Jurkat, Clone E6-1 (cell line): ENCODE measurements around the gene ANKRD36C. TPM values are rescaled to one million over a fixed set of nuclear protein-coding genes. Genes with fewer than 3 reads are reported as not detected.
"Not testable (repeated sequence)": the region's sequence is repeated elsewhere in the genome, so short reads cannot be mapped to it uniquely, and the experiment has no call there.

ENCODE experiments used
- DNase-seq: peaks from one replicate; pipeline ENCODE4 v3.0.0-alpha.2; 2011; ENCODE audit warnings: low read depth, low spot score
- H3K4me3 ChIP-seq: 2 replicates; pipeline ENCODE4 v1.5.1; 2011; ENCODE audit warnings: mild to moderate bottlenecking, low read length, control low read depth, moderate library complexity
- polyA plus RNA-seq: library from polyadenylated mRNA; unstranded; fragments of >200 nt; gene quantifications from one replicate; pipeline ENCODE4 v1.2.1, GENCODE V29; 2012; ENCODE audit warnings: missing spikeins; ENCODE audit not compliant: insufficient read length, insufficient read depth

Gene ANKRD36C
- polyA plus RNA-seq = 21.4 TPM

DNA sequence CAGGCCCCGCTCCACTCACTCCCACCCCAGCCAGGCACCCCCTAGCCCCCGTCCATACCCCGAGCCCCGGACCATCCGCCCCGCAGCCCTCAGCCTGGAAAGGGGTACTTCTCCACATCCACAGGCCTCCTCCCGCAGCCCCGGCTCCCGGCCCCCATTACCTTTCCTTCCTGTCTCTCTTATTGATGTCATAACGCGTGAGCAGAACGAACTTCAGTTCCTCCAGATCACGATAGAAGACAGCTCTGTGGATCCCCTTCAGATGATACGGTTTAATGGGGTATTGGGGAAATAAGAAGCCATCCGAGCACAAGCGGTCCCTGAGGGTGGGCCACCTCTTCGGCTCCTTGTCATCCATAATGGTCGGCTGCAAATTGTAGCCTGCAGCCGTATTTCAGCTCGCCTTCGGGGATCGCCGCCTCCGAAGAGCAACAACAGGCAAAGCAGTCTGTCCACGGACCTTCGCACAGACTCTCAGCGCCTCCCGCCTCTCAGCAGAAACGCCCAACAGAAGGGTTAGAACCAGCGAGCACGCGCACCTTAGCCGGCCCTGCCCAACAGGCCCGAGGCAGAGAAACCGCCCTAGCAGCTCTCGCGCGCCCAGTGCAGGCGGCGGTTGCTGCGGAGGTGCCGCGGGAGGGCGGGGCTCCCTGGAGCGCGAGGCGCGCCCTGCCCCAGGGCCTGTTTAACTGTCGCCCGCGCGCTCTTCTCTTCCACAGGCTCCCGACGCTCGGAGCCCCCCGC lies at the start of gene ANKRD36C:
Gene ANKRD36C, minus strand, starts transcription at position 474 of the 744 bp plus-strand sequence. Its CDS starts 116 bp downstream, at position 358.
- H3K4me3 ChIP-seq = peak within 1 kb of the TSS; percentile 82
- peak; percentile 20 for DNase-seq

DNA sequence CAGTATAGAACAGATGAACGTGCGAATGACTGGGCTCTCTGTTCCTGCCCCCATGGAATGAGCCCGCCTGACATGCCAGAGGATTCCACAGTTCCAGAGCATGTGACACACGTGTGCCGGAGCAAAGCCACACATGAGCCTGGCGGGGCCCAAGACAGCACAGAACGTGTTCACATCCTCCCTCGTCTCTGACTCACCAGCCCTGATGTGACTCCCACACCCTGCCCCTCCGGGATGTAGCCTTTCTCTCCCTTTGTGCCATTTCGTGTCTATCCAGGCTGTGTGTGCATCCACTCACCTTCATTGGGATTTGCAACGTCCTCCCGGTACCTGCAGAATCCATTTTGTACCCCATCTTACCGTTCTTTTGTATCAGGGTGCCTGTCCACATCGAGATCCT lies 43.9 kb upstream of the ANKRD36C start:
- not testable (repeated sequence) for DNase-seq, H3K4me3 ChIP-seq

DNA sequence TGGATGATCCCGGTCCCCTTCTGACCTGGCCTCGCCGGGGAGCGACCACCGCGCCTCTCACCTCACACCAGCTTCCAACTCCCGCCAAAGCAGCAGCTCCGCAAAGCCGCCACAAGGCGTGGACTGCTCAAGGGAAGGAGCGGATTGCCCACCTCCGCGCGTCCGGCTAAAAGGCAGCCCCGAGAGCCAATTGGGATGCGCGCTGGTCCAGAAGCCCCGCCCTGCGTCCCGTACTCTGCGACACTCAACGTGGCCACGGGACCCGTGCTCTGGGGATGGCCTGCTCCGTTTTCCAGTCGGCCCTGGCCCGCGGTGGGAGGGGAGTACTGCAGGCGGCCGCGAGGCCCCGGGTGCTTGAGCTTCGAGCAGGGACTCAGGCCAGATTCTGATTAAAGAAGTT lies 43.2 kb upstream of the ANKRD36C start, which contains the start of gene GPAT2:
Gene GPAT2, minus strand, starts transcription at position 125 of the 400 bp plus-strand sequence. CDS start 2,557 bp downstream, outside the sequence.
- not testable (repeated sequence) for DNase-seq, H3K4me3 ChIP-seq

DNA sequence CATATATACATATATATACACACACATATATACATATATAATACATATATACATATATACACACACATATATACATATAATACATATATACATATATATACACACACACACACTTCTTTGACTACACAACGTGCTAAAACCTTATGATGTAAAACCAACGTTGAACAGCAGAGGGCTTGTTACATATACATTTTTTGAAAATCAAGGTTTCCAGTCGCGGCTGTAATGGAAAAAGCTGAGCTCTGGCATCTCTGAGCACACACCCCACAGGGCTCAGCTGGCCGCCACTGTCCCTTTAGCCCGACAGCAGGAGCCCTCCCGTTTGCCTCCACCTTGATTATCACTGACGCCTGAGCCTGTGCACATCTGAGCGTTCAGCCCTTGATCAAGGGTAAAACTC lies 42.4 kb upstream of the ANKRD36C start:
- not testable (repeated sequence) for H3K4me3 ChIP-seq, DNase-seq

DNA sequence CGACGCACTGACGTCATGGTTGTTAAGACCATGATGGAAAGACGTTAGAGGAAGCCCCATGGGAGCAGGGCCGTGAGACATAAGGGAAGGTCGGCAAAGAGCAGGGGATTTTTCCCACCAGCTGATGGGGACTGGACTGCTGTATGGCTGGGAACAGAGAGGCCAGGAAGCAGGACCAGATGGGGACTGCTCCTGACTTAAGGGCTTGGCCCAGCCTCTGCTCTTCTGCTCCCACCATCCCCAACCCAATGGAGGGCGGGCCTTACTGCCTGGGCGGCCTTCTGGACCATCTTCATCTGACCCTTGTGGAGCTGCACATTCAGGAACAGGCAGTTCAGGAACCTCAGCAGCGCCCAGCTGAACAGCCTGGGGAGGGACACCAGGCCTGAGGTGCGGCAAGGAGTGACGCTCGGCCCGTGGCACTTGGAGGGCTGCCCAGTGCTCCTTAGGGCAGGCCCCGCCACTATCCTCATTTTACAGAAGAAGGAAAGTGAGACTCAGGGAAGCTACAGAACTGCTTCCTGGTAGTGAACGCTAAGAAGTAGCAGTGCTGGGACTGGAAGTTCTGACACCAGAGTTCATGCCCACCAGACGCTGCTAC lies 36.2 kb upstream of the ANKRD36C start:
- not testable (repeated sequence) for DNase-seq

DNA sequence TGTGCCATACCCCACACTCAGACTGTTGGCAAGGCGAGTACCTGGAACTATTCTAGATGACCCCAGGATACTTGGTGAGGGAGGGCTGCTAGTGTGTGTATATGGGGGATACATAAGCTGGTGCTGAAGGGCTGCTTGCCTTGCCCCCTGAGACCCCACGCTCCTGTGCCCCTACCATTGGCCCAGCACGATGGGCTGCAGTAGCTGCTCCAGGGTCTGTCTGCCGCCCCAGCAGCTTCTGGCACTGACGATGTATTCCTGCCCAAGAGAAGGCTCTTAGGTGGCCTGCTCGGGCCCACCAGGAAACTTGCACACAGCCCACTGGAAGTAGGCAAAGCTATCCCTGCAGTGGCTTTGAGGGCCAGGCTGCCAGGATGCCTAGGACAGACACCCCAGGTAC lies 34.1 kb upstream of the ANKRD36C start:
- H3K4me3 ChIP-seq, DNase-seq: not testable (repeated sequence)

More for the DNA sequence above, 36.2 kb upstream of the ANKRD36C start:
- H3K4me3 ChIP-seq = not testable (repeated sequence)

DNA sequence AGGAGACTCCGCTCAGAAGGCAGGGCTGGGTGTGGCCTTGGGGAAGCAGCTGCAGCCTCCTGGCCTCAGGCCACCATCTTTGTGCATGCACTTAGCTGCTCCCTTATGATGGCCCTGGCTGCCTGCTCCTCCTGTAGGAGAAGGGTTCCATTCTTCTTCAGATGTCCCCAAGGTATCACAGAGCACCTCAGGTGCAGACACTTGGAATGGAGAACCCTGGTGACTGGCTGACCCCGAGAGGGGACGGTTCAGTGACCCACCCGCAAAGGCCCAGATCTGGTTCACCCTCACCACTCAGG lies 33.5 kb upstream of the ANKRD36C start:
- DNase-seq = no peak

DNA sequence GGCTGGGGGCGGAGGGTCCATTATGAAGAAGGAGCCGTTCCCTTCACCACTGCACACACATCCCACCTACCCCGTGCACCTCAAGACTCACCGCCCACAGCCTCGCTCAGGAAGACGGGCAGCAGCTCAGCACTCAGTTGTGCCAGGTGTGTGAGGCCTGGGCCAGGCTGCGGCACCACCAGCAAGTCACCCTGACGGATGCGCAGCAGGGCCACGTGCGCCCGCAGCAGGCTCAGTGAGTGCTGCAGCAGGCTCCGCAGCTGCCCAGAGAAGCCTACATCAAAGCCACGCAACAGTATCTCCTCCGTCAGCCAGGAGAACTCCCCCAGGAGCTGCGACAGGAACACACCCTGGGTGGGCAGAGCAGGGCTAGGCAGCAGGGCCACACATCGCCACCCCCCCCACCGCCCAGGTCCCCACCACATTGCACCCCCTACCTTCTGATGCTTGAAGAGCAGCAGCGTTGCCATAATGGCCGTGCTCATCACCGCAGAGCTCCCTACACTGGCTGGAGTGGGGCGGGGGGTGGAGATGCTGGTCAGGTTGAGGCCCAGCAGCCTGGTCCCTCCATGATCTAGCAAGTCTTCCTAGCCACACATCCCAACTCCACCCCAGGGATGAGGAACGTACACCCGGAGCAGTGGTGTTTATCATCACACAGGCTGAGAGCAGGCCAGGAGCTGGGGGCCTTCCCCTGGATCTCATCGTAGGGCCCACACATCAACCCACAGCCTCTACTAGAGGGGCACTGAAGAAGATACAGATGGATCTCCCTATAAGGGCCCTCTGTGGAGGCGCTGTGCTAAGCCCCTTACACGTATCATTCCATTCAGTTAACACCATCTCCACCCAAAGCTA lies 32.9 kb upstream of the ANKRD36C start:
- DNase-seq = no peak
- no peak overlapping the region for H3K4me3 ChIP-seq

More for the DNA sequence above, 33.5 kb upstream of the ANKRD36C start:
- no peak overlapping the region for H3K4me3 ChIP-seq

DNA sequence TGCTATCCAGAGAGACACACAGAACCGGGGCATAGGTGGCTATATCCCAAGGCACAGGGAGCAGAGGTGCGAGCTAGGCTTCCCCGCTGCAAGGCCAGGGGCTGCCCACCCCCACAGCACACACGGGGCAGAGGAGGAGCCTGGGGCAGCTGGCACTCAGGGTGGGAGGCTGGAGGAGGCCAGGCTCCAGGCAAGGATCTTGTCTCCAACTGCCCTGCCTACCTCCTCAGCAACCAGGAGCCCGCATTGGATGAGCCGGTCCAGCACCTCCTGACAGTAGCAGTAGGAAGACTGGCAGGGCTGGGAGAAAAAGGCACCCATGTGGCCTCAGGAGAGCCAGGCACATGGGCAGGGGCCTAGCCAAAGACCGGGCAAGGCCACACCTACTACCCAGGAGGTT lies 32.1 kb upstream of the ANKRD36C start:
- DNase-seq, H3K4me3 ChIP-seq: not testable (repeated sequence)

DNA sequence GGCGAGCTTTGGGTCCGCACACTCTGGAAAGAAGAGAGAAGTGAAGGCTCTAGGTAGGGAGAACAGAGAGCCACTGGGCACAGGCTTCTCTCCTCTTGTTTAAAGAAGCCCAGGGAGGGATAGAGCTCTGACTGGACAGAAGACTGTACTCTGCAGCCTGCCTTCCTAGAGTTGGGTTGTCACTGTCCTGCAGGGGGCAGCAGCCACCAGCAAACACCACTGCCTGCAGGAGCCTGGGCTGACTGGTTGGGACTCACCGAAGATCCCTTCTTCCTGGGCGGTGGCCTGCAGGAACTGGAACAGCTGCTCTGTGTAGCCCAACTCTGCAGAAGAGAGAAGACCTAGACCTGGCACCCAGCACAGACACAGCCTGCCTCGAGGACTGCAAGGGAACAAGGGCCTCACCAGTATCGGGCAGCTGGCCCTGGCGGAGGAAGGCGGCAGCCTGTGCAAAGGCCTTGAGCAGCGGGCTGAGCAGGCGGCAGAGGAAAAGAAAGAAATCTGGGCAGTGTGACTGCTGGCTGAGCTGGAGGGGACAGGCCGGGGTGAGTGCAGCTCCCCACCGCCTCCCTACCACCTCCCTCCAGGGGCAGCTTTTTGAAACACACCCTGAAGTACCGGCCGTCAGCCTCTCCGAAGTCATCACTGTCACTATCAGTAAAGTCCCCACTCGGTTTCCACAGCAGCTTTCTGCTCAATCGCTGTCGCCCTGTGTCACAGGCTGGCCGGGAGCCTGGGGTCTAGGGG lies 31.2 kb upstream of the ANKRD36C start:
- not testable (repeated sequence) for H3K4me3 ChIP-seq
- peak; percentile 41 for DNase-seq

DNA sequence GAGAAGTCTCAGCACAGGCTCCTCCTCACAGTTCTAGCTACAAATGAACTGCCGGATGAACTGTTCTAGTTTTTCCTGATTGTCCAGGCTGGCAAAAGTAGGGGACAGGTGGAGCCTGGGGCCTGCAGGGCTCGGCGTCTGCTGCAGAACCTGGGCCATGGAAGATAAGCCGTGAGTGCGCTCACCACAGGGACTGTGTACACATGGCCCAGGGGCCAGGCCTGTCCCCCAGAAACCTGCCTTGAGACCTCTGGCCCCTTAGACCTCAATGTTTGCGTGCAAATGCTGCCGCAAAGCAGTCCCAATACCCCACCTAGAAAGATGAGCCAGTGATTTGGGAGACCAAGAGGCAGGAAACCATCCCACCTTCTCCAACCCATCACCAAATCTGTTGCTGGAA lies 30.5 kb upstream of the ANKRD36C start:
- not testable (repeated sequence) for DNase-seq, H3K4me3 ChIP-seq

DNA sequence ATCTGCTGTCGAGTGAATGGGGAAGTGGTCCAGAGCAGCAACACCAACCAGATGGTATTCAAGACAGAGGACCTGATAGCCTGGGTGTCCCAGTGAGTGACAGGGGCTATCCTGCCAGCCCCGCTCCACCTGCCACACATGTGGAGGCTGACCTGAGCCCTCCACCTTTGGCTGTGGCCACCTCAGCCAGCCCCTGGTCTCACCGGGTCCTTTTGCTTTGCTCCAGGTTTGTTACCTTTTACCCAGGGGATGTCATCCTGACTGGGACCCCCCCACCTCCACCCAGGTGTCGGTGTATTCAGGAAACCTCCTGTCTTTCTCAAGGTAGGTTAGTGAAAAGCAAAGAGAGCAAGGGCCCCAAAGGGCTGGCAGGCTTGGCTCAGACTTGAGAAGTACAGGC lies 29.5 kb upstream of the ANKRD36C start:
- H3K4me3 ChIP-seq, DNase-seq: not testable (repeated sequence)

DNA sequence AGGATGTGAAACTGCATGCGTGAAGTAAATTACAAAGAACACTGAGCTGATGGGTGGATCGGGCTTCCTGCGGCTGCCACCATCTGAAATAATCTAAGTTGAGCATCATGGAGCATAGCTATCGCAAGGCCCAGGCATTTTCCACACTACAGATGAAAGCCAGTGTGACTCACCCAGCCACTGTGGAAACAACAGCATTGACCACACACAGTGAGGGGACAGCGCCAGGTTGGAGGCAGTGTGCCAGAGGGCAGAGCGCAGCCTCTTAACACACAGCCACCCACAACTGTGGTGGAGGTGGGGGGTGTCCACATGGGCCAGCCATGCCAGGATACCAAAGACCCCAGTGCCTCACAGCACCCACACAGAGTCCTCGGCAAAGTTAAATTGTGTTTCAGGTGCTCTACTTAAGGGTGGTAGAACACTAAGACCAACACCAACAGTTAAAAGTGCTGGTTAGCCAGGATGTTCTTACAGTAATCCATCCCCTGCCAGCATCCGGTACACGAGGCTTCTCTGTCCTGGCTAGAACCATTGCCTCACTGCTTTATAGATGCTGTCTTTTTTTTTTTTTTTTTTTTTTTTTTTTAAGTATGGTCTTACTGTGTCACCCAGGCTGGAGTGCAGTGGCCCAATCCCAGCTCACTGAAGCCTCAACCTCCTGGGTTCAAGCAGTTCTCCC lies 28.4 kb upstream of the ANKRD36C start:
- DNase-seq, H3K4me3 ChIP-seq: not testable (repeated sequence)

DNA sequence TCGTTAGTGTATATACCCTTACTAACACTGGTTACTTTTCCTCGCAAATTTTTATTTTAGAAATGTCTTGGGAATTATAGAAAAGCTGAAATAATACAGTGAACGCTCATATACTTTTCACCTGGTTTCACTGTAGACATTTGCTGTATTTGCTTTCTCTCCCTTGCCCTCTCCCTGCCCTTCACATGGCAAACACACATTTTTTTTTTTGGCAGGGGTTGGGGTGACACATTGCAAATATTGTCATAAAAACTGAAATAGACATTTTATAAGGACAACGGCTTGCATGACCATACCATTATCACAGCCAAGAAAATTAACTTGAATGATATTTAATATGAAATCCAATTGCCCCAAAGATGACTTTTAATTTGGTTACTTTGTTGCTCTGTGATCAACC lies 24.7 kb upstream of the ANKRD36C start:
- not testable (repeated sequence) for H3K4me3 ChIP-seq, DNase-seq

DNA sequence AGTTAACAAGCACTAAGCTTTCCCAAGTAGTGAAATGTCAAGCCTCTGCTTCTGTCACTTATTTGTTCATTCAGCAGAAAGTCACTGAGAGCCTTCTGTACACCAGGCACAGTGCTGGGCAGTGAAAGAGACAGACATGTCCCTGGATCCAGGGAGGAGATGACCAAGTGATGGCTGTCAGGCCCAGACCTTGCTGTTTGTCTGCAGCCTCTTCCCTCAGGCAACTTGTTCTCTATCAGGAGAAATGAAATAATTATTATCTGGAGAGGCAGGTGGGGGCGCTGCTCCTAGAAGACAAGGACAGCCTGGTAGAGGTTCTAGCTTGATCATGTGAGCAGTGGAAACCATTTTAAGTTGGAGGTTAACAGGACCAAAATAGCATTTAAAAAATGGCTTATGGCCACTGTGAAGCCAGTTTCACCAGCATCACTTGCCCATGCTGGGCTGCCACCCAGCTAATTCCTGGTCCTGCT lies 21.2 kb upstream of the ANKRD36C start:
- H3K4me3 ChIP-seq, DNase-seq: not testable (repeated sequence)

DNA sequence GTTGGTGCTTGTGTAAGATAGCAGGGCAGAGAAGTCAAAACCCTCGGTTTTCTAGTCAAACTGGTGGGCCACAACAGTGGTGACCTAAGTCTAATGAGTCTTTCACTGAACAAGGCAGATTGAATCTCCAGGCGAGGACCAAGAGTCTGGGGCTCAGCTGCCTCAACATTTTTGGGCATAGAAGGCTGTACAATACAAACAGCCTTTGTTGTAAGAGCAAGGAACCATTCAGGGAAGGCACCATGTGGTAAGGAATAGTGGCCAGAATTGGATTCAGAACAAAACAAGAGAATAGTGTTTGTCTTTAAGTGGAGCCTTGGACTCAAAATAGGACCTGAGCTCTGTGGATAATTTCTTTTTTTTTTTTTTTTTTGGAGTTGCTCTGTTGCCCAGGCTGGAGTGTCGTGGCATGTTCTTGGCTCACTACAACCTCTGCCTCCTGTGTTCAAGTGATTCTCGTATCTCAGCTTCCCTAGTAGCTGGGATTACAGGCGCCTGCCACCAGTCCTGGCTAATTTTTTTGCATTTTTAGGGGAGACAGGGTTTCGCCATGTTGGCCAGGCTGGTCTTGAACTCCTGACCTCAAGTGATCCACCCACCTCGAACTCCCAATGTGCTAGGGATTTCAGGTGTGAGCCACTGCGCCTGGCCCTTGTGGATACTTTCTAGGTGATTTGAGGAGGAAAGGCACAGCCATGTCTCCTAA lies 20.6 kb upstream of the ANKRD36C start:
- not testable (repeated sequence) for DNase-seq, H3K4me3 ChIP-seq

DNA sequence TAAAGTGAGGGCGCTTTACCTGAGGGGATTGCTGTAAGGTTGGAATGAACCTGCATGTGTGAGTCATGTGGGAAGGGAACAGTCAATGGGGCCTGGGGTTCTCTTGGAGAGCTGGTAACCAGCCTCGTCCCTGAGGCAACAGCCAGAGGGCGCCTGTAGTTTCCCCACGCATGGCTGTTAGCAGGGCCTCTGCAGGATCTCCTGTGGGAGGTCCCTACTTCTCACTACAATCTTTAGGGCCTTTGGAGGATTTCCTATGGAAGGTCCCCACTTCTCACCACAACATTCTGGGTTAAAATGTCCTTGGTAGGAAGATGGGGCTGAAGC lies 19.5 kb upstream of the ANKRD36C start:
- peak overlapping the region; percentile 49 for H3K4me3 ChIP-seq
- peak; percentile 38 for DNase-seq
